GM21619 (cell line): ENCODE data around the gene EFCAB8.

Experiments used
- ATAC-seq: cut with Tn5 transposase; IDR thresholded peaks from one replicate; pipeline ENCODE4 v1.9.1; 2021; ENCODE audit not compliant: unreplicated experiment

The EFCAB8 gene

GRCh38 chr20:32858701-32859372 is at the start of gene EFCAB8:
EFCAB8 (plus strand) TSS chr20:32858923; CDS start chr20:32863793, 4,870 bp downstream.
- no peak for ATAC-seq

DNA sequence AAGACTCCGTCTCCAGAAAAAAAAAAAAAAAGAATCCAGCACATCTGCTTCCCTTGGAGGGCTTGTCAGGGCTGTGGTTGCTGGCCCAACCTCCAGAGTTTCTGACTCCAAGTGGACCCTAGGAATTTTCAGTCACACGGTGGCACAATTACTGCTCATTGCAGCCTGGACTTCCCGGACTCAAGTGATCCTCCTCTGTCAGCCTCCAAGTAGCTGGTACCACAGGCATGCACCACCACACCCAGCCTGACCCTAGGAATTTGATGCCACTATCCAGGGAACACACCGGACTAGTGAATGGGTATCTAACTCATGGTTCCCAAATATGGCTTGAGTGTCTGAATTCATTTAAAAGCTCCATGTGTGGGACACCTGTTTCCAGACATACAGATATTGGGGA is 48.8 kb upstream of the EFCAB8 start:
- ATAC-seq = no peak

DNA sequence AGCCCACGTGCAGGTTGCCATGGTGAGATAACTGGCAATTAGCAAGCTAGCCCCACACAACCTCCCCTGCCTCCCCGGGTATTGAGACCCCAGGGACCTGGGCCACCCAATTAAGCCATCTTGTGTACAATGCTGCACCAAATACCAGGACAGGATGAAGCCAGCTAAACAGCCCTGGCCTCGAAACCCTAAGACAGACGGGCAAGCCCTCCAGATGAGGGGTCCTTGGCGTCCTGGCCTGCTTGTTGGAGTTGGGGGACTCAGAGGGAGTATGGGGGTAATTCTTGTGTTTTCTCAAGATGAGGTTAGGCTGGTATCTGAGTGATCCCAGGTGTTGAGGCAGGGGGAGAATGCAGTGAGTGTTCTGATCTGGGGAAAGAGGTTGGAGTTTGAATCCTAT is 47.8 kb upstream of the EFCAB8 start:
- no peak for ATAC-seq

GRCh38 chr20:32811886-32812285 is 46.8 kb upstream of the EFCAB8 start:
- ATAC-seq = no peak

DNA sequence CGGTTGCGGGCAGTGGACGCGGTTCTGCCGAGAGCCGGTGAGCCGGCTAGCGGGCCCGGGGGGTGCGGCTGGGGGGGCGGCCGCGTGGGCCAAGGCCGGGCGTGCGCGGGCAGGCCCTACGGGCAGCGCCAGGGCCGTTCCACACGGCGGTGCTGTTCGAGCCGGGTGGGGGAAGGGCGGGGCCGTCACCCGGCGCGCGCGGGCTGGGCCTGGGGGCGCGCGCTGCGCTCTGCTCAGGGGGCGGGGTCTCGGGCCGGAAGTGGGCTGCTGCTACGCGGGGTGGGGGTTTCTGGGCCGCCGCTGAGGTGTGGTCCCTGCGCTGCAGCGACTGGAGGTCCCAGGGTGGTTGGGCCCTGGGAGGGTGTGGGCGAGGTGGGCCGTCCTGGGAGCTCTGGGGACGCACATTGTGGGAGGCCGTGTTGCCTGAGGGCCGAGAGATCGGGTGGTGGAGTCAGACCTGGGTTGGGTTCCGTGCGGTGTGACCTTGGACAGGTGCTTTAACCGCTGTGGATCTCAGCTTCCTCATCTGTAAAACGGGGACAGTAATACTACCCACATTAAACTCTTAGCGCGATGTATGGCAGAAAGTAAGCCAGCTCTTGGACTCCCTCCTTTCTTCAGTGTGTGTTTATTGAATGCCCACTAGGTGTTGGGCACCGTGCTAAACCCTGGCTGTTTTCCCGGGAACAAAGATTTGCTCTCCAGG is 38.6 kb upstream of the EFCAB8 start:
- ATAC-seq = peak; percentile 53

DNA sequence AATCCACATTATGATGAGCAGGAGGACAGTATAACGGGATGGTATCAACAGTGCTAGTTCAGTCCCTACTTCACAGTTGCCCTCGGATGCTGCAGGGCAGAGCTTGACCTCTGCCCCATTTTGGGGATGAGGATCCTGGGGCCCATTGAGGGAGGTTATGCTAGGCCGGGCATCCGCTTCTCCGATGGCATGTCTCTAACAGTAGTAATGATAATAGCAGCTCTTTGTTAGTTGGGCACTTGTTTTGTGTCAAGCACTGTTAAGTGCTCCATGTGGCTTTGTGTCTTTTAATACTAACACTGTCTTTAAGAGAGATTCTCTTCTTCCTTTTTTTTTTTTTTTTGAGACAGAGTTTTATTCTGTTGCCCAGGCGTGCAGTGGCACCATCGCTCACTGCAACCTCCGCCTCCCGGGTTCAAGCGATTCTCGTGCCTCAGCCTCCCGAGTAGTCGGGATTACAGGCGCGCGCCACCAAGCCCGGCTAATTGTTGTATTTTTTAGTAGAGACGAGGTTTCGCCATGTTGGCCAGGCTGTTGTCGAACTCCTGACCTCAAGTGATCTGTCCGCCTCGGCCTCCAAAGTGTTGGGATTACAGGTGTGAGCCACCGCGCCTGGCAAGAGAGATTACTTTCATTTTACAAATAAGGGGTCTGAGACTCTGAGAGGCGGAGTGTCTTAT is 37.9 kb upstream of the EFCAB8 start:
- no peak for ATAC-seq

GRCh38 chr20:32822225-32822624 is 36.5 kb upstream of the EFCAB8 start:
- no peak for ATAC-seq

- ATAC-seq = no peak
These were observed 35.6 kb upstream of the EFCAB8 start for GRCh38 chr20:32823078-32823477.

- no peak for ATAC-seq
These were observed 34.8 kb upstream of the EFCAB8 start for GRCh38 chr20:32823737-32824588.

DNA sequence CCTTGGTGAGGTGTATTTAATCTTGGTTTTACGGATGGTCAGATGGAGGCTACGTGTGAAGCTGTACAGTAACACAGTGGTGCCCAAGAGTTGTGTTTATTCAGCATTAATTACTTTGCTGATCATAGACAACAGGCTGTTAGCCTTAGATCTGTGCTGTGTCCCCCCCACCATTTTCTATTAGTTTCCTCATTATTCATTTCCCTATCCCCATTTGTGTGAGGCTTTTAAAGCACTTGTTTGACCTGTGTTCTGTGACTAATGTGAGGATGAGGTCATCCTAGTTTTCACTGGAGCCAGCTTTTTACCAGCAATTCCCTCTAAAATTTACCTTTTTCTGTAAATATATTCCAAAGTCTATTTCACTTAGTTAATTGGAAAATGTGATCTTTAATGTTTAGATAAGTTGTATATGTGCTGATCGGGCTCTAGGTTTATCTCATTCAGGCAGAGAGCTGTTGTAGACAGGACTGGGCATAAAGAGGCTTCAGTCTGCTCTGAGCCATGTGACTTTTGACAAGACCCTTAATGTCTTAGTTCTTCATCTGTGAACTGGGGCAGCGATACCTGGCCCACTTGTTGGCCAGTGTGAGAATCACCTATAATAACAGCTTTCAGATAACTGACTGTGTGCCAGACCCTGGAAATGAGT is 30.6 kb upstream of the EFCAB8 start:
- no peak for ATAC-seq

- no peak for ATAC-seq
These were observed 29.3 kb upstream of the EFCAB8 start for GRCh38 chr20:32829311-32830005.

DNA sequence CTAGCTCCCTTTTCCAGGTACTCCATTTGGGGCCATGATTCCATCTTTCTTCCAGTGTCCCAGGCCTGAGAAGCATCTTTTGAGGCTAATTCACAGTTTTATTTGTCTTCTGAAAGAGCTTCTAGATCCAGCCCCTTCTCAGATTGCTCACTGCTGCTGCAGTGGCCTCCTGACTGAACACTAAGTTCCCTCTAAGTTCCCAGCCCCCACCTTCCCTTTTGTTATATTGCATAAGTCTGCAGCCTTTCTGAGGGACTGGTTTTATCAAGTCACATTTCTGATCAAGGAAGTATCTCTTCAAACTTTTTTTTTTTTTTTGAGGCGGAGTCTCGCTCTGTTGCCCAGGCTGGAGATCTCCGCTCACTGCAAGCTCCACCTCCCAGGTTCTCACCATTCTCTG is 28.3 kb upstream of the EFCAB8 start:
- no peak for ATAC-seq

- ATAC-seq = no peak
These were observed 26.7 kb upstream of the EFCAB8 start for GRCh38 chr20:32831982-32832381.

GRCh38 chr20:32832664-32833063 is 26.1 kb upstream of the EFCAB8 start:
- no peak for ATAC-seq

DNA sequence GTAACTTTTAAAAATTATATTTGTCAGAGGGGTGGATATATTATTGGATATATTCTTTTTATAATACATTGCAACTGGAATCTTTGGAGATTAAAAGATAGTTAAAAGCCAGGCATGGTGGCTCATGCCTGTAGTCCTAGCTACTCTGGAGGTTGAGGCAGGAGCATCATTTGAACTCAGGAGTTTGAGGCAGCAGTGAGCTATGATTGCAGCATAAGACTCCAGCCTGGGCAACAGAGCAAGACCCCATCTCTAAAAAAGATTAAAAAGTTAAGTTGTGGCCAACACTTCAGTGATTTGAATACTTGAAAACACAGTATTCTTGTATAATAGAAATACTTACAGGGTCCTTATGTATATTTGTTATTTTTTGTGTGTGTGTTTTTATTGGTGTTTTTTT is 23.8 kb upstream of the EFCAB8 start:
- ATAC-seq = no peak

DNA sequence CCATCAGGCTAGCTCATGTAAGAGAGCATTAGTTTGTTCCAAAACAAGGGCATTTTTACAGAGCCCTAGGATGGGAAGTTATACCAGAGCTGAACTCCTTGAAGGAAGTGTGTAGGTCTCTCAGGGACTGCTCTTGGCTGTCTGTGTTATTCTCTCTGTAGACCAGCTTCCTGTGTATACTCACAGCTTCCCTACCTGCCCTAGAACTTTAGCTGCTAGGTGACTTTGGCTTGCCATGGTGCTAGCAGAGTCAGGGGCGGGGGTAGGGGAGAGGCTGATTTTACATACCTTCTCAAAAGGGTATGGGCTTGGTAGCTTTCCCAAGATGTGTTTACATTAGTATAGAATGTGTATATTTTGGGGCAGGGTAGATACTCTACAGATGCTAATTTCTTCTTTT is 21.6 kb upstream of the EFCAB8 start:
- no peak for ATAC-seq

DNA sequence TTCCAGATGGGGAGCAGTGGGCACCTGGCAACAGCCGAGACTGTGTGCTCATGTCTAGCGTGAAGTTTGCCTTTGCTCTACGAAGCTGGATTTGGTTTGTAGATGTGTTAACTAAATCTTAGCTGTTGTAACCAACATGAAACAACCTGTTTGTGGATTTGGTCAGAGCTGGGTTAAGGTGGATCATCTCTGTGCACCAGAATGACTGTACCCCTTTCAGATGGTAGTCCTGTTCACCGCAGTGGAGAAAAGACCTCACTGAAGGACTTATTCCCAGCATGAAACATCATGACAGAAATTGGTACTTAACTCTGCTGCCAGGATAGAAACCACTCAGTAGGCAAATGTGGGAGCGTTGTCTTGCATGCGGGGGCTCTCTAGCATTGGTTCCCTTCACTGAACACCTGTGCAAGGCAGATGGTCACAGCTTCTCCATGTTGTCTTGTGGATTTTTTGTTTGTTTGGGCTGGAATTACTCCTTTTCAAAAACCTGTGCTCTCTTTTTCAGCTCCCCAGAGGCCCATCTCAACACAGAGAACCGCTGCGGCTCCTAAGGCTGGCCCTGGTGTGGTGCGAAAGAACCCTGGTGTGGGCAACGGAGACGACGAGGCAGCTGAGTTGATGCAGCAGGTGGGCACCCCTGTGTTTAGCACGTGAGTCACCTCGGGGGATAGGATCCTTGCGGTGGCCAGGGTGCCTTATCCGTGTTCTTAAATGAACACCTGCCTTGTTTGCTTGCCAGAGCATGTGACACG is 19.3 kb upstream of the EFCAB8 start:
- no peak for ATAC-seq

GRCh38 chr20:32839982-32840285 is 18.8 kb upstream of the EFCAB8 start:
- no peak for ATAC-seq

GRCh38 chr20:32841174-32841573 is 17.5 kb upstream of the EFCAB8 start:
- ATAC-seq = no peak

DNA sequence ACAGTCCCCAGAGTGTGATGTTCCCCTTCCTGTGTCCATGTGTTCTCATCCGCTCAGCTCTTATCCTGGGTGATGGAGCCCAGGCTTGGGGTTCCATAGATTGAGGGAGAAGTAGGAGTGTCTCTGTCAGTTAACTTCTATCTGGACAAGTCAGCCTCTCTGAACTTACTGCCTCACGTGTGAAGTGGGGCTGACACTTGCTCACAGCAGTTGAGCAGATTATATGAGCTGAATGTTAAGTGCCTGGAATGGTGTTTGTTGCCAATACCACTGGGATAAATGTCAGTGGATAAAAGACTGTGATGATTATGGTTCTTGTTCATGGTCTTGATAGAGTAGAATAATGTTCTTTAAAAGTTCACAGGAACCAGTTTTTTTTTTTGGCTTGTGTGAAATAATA is 17.1 kb upstream of the EFCAB8 start:
- ATAC-seq = no peak
